NOMO-1 treated with dmso at 0.1 percent for 144 hours (cell line): Measurements from ENCODE around the gene PCDHA9.
"Not testable (repeated sequence)": the region's sequence is repeated elsewhere in the genome, so short reads cannot be mapped to it uniquely, and the experiment has no call there.

Experiments used
- DNase-seq: peaks from one replicate; lab custom pipeline; 2025; ENCODE audit not compliant: unreplicated experiment; lab: John Stamatoyannopoulos, UW

Gene PCDHA9

GRCh38 chr5:140835622-140836510, 12.3 kb upstream of the PCDHA9 start:
- no peak for DNase-seq

- DNase-seq: no peak
Observed at GRCh38 chr5:140840978-140841962, 6.9 kb upstream of the PCDHA9 start, which contains the start of gene PCDHA8. PCDHA8 (plus strand) TSS chr5:140841187; CDS start chr5:140841322, 135 bp downstream.

GRCh38 chr5:140842798-140843733, 5.1 kb upstream of the PCDHA9 start:
- DNase-seq: no peak

- DNase-seq: not testable (repeated sequence)
Observed at GRCh38 chr5:140849831-140850634, 1.9 kb downstream of the PCDHA9 start.

GRCh38 chr5:140855772-140856674, 7.8 kb downstream of the PCDHA9 start, which contains the start of gene PCDHA10:
PCDHA10 (plus strand) TSS chr5:140855897; CDS start chr5:140856049, 152 bp downstream.
- DNase-seq: no peak

GRCh38 chr5:140857177-140857986, 9.2 kb downstream of the PCDHA9 start:
- no peak for DNase-seq

GRCh38 chr5:140857987-140858240, 9.7 kb downstream of the PCDHA9 start:
- no peak for DNase-seq

- DNase-seq: no peak
Observed at GRCh38 chr5:140862441-140863295, 14.5 kb downstream of the PCDHA9 start.

GRCh38 chr5:140868721-140869554, 20.8 kb downstream of the PCDHA9 start, which contains the start of gene PCDHA11:
PCDHA11 (plus strand) TSS chr5:140868957; CDS start chr5:140869104, 147 bp downstream.
- no peak for DNase-seq

- no peak for DNase-seq
Observed at GRCh38 chr5:140869555-140869886, 21.3 kb downstream of the PCDHA9 start.

GRCh38 chr5:140870221-140871201, 22.3 kb downstream of the PCDHA9 start:
- DNase-seq: no peak

- DNase-seq: no peak
Observed at GRCh38 chr5:140875085-140876065, 27.2 kb downstream of the PCDHA9 start, which contains the start of gene PCDHA12. PCDHA12 (plus strand) TSS chr5:140875308; CDS start chr5:140875473, 165 bp downstream.

- not testable (repeated sequence) for DNase-seq
Observed at GRCh38 chr5:140876541-140877261, 28.5 kb downstream of the PCDHA9 start.
